HG03439 (cell line): Measurements from ENCODE around the gene UNC119B.

ENCODE experiments used
- ATAC-seq: cut with Tn5 transposase; IDR thresholded peaks from one replicate; pipeline ENCODE4 v1.9.1; 2021; ENCODE audit warnings: mild to moderate bottlenecking, moderate library complexity; ENCODE audit not compliant: unreplicated experiment

The UNC119B gene

DNA sequence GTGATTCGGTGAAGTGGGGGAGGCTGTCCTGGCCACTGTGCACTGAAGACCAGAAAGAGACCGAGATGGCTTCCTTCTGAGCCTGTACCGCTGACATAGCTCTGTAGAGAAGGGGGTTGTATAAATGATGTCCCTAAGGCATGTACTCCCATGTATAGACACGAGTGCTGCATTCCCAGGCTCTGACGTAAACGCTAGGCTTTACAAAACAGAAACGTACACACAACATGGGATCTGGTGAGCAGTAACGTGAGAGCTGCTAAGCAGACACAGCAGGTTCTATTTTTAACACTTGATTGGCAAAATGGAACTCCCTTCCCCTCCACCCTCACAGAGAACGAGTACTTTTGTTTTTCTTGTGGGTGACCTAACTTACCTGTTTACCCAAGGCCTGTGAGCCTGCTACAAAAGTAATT lies 51.3 kb downstream of the UNC119B start:
- ATAC-seq, result no peak

DNA sequence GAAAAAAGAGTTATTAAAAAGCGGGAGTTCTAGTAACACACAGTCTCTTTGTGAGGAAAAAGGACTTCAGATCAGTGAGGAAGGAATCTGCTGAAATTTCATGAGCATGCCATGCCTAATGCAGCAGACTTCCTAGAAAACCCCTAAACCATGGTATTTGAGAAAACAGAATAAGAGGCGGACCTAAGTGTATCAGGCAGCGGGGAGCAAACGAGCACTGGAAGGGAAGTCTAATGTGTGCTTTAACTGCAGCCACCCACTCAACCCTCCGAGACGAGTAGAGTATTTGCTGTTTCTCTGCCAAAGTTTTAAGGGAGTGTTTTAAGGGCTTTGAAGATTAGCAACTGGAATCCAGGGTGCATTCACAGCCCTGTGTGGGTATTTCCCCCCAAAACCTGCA lies 51.8 kb downstream of the UNC119B start:
- ATAC-seq, result no peak

DNA sequence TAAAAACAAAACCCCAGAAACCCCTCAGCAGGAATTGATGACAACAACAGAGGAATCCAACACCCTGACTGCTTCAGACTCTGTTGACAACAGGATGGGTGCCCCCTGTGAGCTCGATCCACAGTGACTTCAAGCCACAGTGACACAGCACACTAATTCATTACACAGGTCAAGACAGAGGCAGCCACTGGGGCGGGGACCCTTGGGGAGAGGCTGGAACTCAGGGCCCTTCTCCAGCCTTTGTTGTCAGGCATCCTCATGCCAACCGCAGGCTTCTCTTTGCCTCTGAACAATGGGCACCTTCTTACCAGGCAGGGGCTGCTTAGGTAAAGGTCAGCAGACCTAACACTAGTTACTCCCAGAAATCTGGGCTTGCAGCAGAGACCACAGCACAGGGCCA lies 53.0 kb downstream of the UNC119B start:
- ATAC-seq, result no peak

GRCh38 chr12:120764816-120765215 lies 54.6 kb downstream of the UNC119B start:
- ATAC-seq, result no peak

DNA sequence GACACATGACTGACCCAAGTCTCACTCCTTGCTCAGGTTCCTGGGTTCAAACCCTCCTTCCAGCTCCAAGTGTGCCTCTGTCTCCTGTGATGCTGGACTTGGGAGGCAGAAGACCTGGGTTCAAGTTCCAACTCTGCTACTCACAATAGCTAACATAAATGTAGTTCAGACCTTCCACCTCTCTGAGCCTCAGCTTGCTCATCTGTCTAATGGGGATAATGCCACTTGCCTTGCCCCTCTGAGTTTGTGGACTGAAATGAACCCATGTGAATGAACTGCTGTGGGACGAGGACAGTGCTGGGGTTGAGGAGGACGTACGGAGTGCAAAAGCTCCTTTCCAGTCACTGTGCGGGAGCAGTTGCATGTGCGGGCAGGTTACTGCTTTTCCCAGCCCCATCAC lies 56.3 kb downstream of the UNC119B start:
- no peak for ATAC-seq

DNA sequence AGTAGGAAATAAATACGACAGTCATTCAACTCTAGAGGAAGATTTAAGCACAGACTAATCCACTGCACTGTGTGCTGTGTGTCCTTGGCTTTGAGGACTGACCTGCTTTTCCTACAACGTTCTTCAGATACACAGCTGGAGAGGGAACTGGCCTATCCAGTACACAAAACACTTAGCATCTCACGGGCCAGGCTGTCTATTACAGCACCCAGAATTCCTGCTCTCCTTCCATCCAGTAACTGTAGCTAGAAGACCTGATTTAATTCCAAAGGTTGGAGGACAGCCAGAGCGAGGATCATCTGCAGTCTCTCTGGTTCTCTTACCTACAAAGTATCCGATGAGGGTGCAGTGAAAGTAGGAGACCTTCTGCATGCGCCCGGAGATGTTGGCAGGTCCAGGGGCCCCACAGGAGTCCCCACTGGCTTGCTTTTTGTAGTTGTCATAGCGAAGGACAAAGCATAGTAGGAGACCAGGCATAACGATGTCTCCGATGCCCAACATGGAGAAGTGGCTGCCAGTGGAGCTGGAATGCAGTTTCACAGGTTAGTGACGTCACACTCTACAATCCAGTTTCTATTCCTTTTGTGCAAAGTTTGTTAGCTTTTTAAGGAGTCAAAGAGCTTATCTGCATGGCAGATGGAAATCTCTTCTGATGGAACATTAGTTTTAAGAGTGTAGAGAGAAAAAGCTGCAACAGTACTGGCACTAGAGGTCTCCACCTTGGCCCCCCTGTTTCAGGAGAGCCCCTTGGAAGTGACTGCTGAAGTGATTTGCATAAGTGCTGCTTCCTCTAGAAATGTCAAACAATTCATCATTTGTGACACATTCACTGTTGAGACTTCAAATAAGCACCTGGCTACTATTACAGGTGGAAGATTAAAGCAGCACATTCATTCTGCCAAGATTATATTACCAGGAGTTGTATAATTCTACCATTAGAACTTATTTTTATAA lies 57.1 kb downstream of the UNC119B start:
- no peak for ATAC-seq

DNA sequence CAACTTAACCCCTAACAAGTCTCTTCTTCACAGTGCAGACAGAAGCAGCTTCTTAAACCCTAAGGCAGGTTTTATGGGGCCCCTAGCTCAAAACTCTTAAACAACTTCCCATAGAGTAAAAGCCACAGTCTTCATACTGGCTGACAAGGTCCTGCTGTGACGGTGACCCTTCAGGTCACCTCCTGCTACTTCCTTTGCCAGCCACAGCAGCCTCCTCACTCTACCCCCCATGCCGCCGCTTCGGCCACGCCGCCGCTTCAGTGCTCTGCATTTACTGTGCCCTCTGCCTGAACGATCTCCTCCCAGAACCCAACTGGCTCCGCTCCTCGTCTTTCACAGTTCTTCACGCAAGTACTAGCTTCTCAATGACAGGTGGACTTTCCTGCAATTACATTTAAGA lies 60.8 kb downstream of the UNC119B start:
- no peak for ATAC-seq
